ENCODE data around the gene ERBB2.

The ERBB2 gene

DNA sequence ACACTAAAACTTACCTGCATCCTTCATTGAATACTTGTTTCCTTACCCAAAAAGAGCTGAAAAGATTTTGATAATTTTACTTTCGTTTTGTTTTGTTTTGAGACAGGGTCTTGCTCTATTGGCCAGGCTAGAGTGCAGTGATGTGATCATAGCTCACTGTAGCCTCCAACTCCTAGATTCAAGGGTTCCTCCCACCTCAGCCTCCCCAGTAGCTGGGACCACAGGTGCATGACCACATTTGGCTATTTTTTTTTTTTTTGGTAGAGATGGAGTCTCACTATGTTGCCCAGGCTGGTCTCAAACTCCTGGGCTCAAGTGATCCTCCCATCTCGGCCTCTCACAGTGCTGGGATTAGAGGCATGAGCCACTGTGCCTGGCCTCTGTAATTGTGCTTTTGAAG is 44.8 kb upstream of the ERBB2 start:
- peaks cover 28% of the 10 kb centered on the region; the same call in 1 of the 2 replicates for H3K36me3 ChIP-seq (ENCODE audit: insufficient read depth, low read length)
- H3K4me2 ChIP-seq (ENCODE audit: low read depth, low read length, poor library complexity, severe bottlenecking), result no peak overlapping the region
- H3K9ac ChIP-seq (ENCODE audit: low read depth, low read length, poor library complexity, severe bottlenecking), result no peak overlapping the region
- no peaks in the 10 kb centered on the region for H4K20me1 ChIP-seq (ENCODE audit: insufficient read depth, low read length, poor library complexity, severe bottlenecking)
- TF ChIP-seq, protein P1, sequence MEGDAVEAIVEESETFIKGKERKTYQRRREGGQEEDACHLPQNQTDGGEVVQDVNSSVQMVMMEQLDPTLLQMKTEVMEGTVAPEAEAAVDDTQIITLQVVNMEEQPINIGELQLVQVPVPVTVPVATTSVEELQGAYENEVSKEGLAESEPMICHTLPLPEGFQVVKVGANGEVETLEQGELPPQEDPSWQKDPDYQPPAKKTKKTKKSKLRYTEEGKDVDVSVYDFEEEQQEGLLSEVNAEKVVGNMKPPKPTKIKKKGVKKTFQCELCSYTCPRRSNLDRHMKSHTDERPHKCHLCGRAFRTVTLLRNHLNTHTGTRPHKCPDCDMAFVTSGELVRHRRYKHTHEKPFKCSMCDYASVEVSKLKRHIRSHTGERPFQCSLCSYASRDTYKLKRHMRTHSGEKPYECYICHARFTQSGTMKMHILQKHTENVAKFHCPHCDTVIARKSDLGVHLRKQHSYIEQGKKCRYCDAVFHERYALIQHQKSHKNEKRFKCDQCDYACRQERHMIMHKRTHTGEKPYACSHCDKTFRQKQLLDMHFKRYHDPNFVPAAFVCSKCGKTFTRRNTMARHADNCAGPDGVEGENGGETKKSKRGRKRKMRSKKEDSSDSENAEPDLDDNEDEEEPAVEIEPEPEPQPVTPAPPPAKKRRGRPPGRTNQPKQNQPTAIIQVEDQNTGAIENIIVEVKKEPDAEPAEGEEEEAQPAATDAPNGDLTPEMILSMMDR (conservative IDR thresholded peaks at IDR 0.05; ENCODE audit: low read length), result no peak
- no peak for TF ChIP-seq EZH2phosphoT487 (IDR thresholded peaks at IDR 0.05; ENCODE audit: borderline replicate concordance)
- no peaks in the 10 kb centered on the region for H3K9me3 ChIP-seq (ENCODE audit: insufficient read depth, low read depth, low read length)
- H3K79me2 ChIP-seq (ENCODE audit: insufficient read depth, low read length), result no peaks in the 10 kb centered on the region
- H3F3A ChIP-seq (ENCODE audit: low read depth), result no peaks in the 10 kb centered on the region
- H3K9me2 ChIP-seq (replicated peaks; ENCODE audit: low read depth, low read length), result no peaks in the 10 kb centered on the region
- H3K27me3 ChIP-seq (ENCODE audit: insufficient read depth, low read length, poor library complexity, severe bottlenecking), result no peaks in the 10 kb centered on the region
- no peaks in the 10 kb centered on the region for H3K4me1 ChIP-seq (ENCODE audit: insufficient read depth, low read length, poor library complexity, severe bottlenecking)
- H2AFZ ChIP-seq (ENCODE audit: low read length), result no peak overlapping the region
- no peak overlapping the region for H3K4me3 ChIP-seq (ENCODE audit: low read length, poor library complexity, severe bottlenecking)

DNA sequence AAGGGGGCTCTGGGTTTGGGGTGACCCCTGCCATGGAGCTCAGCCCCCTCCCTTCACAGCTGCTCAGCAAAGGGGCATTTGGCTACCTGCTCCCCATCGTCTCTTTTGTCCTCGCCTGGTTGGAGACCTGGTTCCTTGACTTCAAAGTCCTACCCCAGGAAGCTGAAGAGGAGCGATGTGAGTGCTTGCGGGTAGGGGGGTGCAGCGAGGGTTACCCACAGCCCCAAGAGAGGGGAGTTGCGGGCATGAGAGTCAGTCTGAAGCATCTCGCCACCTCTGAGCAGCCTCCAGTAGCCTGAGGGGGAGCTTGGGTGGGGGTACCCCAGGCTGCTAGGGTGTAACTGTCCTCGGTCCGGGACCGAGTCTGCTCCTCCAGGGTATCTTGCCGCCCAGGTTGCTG is 41.5 kb upstream of the ERBB2 start:
- no peaks in the 10 kb centered on the region for H4K20me1 ChIP-seq (ENCODE audit: insufficient read depth, low read length, poor library complexity, severe bottlenecking)
- H2AFZ ChIP-seq (ENCODE audit: low read length), result no peak overlapping the region
- no peaks in the 10 kb centered on the region for H3K27me3 ChIP-seq (ENCODE audit: insufficient read depth, low read length, poor library complexity, severe bottlenecking)
- no peak for TF ChIP-seq EZH2phosphoT487 (IDR thresholded peaks at IDR 0.05; ENCODE audit: borderline replicate concordance)
- TF ChIP-seq, protein P1 (conservative IDR thresholded peaks at IDR 0.05; ENCODE audit: low read length), result no peak
- peaks cover 52% of the 10 kb centered on the region; the same call in 1 of the 2 replicates for H3K36me3 ChIP-seq (ENCODE audit: insufficient read depth, low read length)
- H3K4me2 ChIP-seq (ENCODE audit: low read depth, low read length, poor library complexity, severe bottlenecking), result no peak overlapping the region
- no peaks in the 10 kb centered on the region for H3F3A ChIP-seq (ENCODE audit: low read depth)
- no peaks in the 10 kb centered on the region for H3K79me2 ChIP-seq (ENCODE audit: insufficient read depth, low read length)
- no peak overlapping the region for H3K4me3 ChIP-seq (ENCODE audit: low read length, poor library complexity, severe bottlenecking)
- H3K9me3 ChIP-seq (ENCODE audit: insufficient read depth, low read depth, low read length), result no peaks in the 10 kb centered on the region
- no peaks in the 10 kb centered on the region for H3K9me2 ChIP-seq (replicated peaks; ENCODE audit: low read depth, low read length)
- no peaks in the 10 kb centered on the region for H3K4me1 ChIP-seq (ENCODE audit: insufficient read depth, low read length, poor library complexity, severe bottlenecking)
- no peak overlapping the region for H3K9ac ChIP-seq (ENCODE audit: low read depth, low read length, poor library complexity, severe bottlenecking)

DNA sequence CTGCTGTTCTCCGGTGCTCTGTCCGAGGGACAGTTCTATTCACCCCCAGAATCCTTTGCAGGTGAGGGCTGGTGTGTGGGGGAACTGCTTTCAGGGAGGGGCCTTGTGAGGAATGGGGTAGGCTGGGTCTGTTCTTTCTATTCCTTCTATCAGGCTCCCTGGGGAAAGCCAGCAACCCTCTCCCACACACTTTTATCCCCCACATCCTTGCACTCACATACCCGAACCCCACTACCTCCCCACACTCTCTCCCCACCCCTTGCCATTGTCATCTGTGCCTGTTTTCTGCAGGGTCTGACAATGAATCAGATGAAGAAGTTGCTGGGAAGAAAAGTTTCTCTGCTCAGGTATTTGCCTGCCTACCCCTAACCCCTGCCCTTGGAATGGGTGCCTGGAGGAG is 41.1 kb upstream of the ERBB2 start:
- Histone ChIP-seq H3K9ac (ENCODE audit: low read depth, low read length, poor library complexity, severe bottlenecking) (no peak overlapping the region), H2AFZ (ENCODE audit: low read length) (no peak overlapping the region), H3K4me1 (ENCODE audit: insufficient read depth, low read length, poor library complexity, severe bottlenecking) (no peaks in the 10 kb centered on the region), H3K79me2 (ENCODE audit: insufficient read depth, low read length) (no peaks in the 10 kb centered on the region), H3K4me2 (ENCODE audit: low read depth, low read length, poor library complexity, severe bottlenecking) (no peak overlapping the region), H3K36me3 (ENCODE audit: insufficient read depth, low read length) (peaks cover 52% of the 10 kb centered on the region; the same call in 1 of the 2 replicates), H3K9me3 (ENCODE audit: insufficient read depth, low read depth, low read length) (no peaks in the 10 kb centered on the region), H3K27me3 (ENCODE audit: insufficient read depth, low read length, poor library complexity, severe bottlenecking) (no peaks in the 10 kb centered on the region), H3F3A (ENCODE audit: low read depth) (no peaks in the 10 kb centered on the region), H3K4me3 (ENCODE audit: low read length, poor library complexity, severe bottlenecking) (no peak overlapping the region), H4K20me1 (ENCODE audit: insufficient read depth, low read length, poor library complexity, severe bottlenecking) (no peaks in the 10 kb centered on the region), H3K9me2 (replicated peaks; ENCODE audit: low read depth, low read length) (no peaks in the 10 kb centered on the region)
- no peak for TF ChIP-seq EZH2phosphoT487 (IDR thresholded peaks at IDR 0.05; ENCODE audit: borderline replicate concordance)
- TF ChIP-seq, protein P1 (conservative IDR thresholded peaks at IDR 0.05; ENCODE audit: low read length), result no peak
